Spleen (tissue), 11 donors: Measurements from ENCODE around the gene SRR. TPM values are rescaled to one million over a fixed set of nuclear protein-coding genes. Genes with fewer than 3 reads are reported as not detected.
"Not testable (repeated sequence)": the region's sequence is repeated elsewhere in the genome, so short reads cannot be mapped to it uniquely, and the experiment has no call there.

Source experiments
- DNase-seq: peaks from one replicate; pipeline ENCODE4 v3.0.0-alpha.2; 2020
- H3K27ac ChIP-seq, 8 donors: fragments of 200-600 bp; sonication (generic) in 7 of 8; 1 replicate in 4 of 8; 2 replicates in 4 of 8; pipeline versions ENCODE4 v1.5.0 to v1.8.0; 2016 to 2021; ENCODE audit warnings: inconsistent platforms in 4 of 8, mild to moderate bottlenecking in 4 of 8, moderate library complexity in 1 of 8
- H3K27me3 ChIP-seq, 7 donors: fragments of 200-600 bp; sonication (generic) in 6 of 7; replicated peaks in 1 of 7; 1 replicate in 4 of 7; 2 replicates in 3 of 7; pipeline versions ENCODE4 v1.5.0 to v1.8.0; 2016 to 2021; ENCODE audit warnings: inconsistent platforms in 3 of 7, mild to moderate bottlenecking in 1 of 7
- H3K36me3 ChIP-seq, 6 donors: fragments of 200-600 bp; sonication (generic) in 5 of 6; 1 replicate in 4 of 6; 2 replicates in 2 of 6; pipeline versions ENCODE4 v1.5.0 to v1.8.0; 2016 to 2021; ENCODE audit warnings: inconsistent platforms in 2 of 6
- H3K4me1 ChIP-seq, 6 donors: fragments of 200-600 bp; sonication (generic) in 5 of 6; 1 replicate in 3 of 6; 2 replicates in 3 of 6; pipeline versions ENCODE4 v1.5.0 to v1.8.0; 2016 to 2021; ENCODE audit warnings: inconsistent platforms in 3 of 6
- H3K4me3 ChIP-seq, 8 donors: fragments of 200-600 bp; sonication (generic) in 7 of 8; 1 replicate in 4 of 8; 2 replicates in 4 of 8; pipeline versions ENCODE4 v1.5.0 to v1.8.0; 2016 to 2021; ENCODE audit warnings: inconsistent platforms in 4 of 8, mild to moderate bottlenecking in 4 of 8, moderate library complexity in 2 of 8
- H3K9me3 ChIP-seq, 8 donors: fragments of 200-600 bp; sonication (generic) in 7 of 8; 1 replicate in 4 of 8; 2 replicates in 4 of 8; pipeline versions ENCODE4 v1.5.0 to v1.8.0; 2016 to 2021; ENCODE audit warnings: inconsistent platforms in 4 of 8
- POLR2A ChIP-seq, 3 donors: fragments of 450-650 bp; IDR thresholded peaks; one replicate each; pipeline ENCODE4 v1.5.1; 2017; ENCODE audit warnings: antibody characterized with exemption in 3 of 3, mild to moderate bottlenecking in 1 of 3
- POLR2AphosphoS5 ChIP-seq, 3 donors: sonication (generic); formaldehyde crosslinking; IDR thresholded peaks; one replicate each; pipeline ENCODE4 v1.5.1; 2017; ENCODE audit warnings: antibody characterized with exemption in 3 of 3
- WGBS, 5 donors: extraction: QIAGEN DNeasy Blood & Tissue Kit in 3 of 5; methylation state at CpG; one replicate each; pipeline versions ENCODE4 v1.1.5 to v1.1.7; 2013 to 2018; 5-methylcytosine and 5-hydroxymethylcytosine counted together
- intact Hi-C: fragments of 100-400 bp; cut with DNase I; formaldehyde crosslinking; loops from one replicate; pipeline ENCODE4 v1.15.0; 2023; ENCODE audit warnings: low total_unique reads
- polyA plus RNA-seq, 3 donors: library from polyadenylated mRNA; stranded (reverse); fragments of 200-250 nt; gene quantifications; one replicate each; pipeline ENCODE4 v1.2.1, GENCODE V29; 2013
- total RNA-seq, 7 donors: library from RNA; depleted of rRNA in 3 of 7; stranded (reverse); fragments of >200 nt in 3 of 7; fragmentation: NEBNext Ultra II Directional in 4 of 7; extraction: Animal tissue kit (Norgen Biotek cat#: 25700) in 4 of 7; gene quantifications; one replicate each; pipeline versions ENCODE4 v1.1.0 to v1.2.1, GENCODE V29; 2016 to 2021
- TF ChIP-seq, protein P1 (sequence below), 11 experiments: fragments of 200-600 bp in 7 of 11; fragments of 450-650 bp in 4 of 11; sonication (generic) in 4 of 11; IDR thresholded peaks in 8 of 11; conservative IDR thresholded peaks in 3 of 11; 1 replicate in 7 of 11; 2 replicates in 4 of 11; pipeline versions ENCODE4 v1.4.0 to v1.8.0; 2016 to 2021; ENCODE audit warnings: antibody characterized with exemption in 11 of 11, inconsistent platforms in 4 of 11, mild to moderate bottlenecking in 1 of 11
- donor health status: healthy with polysubstance abuse.
- donor health status: DM: no; HTN: no; CAD: no; lungs with moderate emphysema.
- donor health status: DM: no; HTN: no; CAD: no.
- donor health status: Bipolar disorder and iron deficiency.
- donor health status: healthy.
- donor health status: DM: no; HTN: no; CAD: no.
- donor health status: DM: yes; HTN: yes; CAD: no.

SRR gene
- total and polyA plus RNA-seq, 10 donors = 3.5 to 16.2 (median 6.7) TPM

DNA sequence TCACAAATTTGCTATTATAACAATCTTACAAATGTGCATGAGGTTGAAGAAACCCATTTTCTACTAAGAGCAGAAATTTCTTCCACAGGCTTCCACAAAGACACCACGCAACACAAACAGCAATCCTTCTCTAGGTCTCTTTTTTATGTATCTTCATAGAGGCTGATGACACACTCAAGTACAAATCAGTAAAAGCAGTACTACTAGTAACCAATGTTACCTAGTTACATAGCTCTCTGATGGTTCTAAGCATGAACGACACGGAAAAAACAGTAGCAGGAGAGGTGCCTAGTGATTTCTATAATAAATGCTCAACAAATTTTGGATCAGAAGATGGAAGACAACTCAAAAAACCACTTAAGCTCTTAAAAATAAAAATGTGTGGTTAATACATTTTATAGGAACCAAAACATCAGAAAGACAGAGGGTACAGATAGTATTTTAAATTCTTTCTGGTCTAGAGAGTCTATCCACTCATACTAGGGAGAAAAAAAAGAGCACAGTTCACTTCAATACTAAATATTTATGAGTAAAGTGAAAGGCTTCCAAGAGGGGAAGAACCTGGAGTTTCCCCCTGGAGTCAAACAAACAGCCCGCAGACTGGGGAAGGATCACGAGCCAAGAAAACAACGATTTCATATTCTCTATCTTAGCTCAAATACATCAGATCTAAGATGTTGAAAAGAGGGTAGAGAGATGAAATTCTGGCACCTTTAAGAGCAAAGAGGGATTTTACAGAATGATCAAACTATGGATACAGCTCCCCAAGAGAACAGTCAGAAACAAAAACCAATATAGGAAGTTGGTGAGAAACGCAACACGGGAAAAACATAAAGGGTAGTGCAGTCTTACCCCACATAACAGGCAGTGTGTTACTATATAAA lies 40.3 kb upstream of the SRR start:
- 75 to 82% (median 77%) methylated on average over 8 of the region's 8 CpGs for WGBS, 5 donors
- Histone ChIP-seq H3K27ac (peak overlapping the region; percentile 43 to 91 (median 82)), H3K4me3 (no peak overlapping the region), H3K9me3 (no peaks in the 10 kb centered on the region), H3K36me3 (peaks cover 0 to 50% (median 0%) of the 10 kb centered on the region in 6 donors), H3K4me1 (peaks cover 26 to 100% (median 74%) of the 10 kb centered on the region in 6 donors), H3K27me3 (no peaks in the 10 kb centered on the region)
- TF ChIP-seq POLR2A (IDR thresholded peaks at IDR 0.05) = no peak
- no peak for DNase-seq
- intact Hi-C loops = no loop called here

DNA sequence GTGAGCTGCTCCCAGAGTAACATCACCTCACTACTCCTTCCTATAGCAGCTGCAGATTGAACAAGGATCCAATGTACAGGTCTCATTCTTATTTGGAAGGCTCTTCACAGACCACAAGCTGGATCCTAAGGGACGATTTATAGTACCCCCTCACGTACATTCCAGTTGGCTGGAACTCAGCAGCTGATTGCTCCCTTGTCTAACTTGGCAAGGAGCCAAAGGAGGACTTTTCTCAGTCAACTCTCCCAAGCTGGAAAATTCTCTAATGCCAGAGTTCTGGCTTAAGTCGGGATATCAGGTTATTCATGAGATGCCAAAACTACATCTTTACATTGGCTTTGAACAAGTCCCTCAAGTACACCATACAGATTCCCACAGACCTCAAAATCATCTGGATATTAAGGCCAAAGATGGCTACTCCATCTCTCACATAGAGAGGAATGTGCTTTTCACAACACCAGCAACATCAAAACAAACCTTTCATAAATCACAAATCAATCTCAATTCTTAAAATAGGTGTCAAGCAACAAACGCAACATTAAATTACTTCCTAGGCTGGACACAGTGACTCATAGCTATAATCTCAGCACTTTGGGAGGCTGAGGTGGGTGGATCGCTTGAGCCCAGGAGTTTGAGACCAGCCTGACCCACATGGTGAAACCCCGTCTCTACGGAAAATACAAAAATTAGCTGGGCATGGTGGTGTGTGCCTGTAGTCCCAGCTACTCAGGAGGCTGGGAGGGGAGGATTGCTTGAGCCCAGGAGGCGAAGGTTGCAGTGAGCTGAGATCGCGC lies 39.5 kb upstream of the SRR start:
- Histone ChIP-seq H3K4me1 (peaks cover 26 to 95% (median 68%) of the 10 kb centered on the region in 6 donors), H3K4me3 (no peak overlapping the region), H3K36me3 (peaks cover 0 to 56% (median 0%) of the 10 kb centered on the region in 6 donors), H3K9me3 (no peaks in the 10 kb centered on the region), H3K27ac (peak overlapping the region in 7 of 8 donors; percentile 80 to 91 (median 83)), H3K27me3 (no peaks in the 10 kb centered on the region)
- 87 to 90% (median 88%) methylated on average over 10 of the region's 10 CpGs for WGBS, 5 donors
- intact Hi-C loops = no loop called here
- TF ChIP-seq, protein P1, sequence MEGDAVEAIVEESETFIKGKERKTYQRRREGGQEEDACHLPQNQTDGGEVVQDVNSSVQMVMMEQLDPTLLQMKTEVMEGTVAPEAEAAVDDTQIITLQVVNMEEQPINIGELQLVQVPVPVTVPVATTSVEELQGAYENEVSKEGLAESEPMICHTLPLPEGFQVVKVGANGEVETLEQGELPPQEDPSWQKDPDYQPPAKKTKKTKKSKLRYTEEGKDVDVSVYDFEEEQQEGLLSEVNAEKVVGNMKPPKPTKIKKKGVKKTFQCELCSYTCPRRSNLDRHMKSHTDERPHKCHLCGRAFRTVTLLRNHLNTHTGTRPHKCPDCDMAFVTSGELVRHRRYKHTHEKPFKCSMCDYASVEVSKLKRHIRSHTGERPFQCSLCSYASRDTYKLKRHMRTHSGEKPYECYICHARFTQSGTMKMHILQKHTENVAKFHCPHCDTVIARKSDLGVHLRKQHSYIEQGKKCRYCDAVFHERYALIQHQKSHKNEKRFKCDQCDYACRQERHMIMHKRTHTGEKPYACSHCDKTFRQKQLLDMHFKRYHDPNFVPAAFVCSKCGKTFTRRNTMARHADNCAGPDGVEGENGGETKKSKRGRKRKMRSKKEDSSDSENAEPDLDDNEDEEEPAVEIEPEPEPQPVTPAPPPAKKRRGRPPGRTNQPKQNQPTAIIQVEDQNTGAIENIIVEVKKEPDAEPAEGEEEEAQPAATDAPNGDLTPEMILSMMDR (IDR thresholded peaks at IDR 0.05 in 8 of 11, conservative IDR thresholded peaks at IDR 0.05 in 3 of 11) = no peak
- TF ChIP-seq POLR2AphosphoS5 (IDR thresholded peaks at IDR 0.05) (no peak), POLR2A (IDR thresholded peaks at IDR 0.05) (no peak)
- no peak for DNase-seq

DNA sequence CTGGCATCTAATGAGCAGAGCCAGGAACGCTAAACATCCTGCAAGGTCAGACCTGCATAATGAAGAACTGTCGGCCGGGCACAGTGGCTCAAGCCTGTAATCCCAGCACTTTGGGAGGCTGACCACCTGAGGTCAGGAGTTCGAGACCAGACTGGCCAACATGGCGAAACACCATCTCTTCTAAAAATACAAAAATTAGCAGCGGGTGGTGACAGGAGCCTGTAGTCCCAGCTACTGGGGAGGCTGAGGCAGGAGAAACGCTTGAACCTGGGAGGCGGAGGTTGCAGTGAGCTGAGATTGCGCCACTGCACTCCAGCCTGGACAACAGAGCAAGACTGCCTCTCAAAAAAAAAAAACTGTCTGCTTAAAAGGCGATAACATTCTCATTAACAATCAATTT lies 38.6 kb upstream of the SRR start:
- H3K27me3 ChIP-seq, H3K9me3 ChIP-seq, intact Hi-C loops, H3K4me3 ChIP-seq, DNase-seq: not testable (repeated sequence)
- WGBS, 5 donors = 91 to 93% (median 92%) methylated on average over 10 of the region's 10 CpGs
- Histone ChIP-seq H3K4me1 (peaks cover 21 to 87% (median 60%) of the 10 kb centered on the region in 6 donors), H3K27ac (peak overlapping the region; percentile 64 to 91 (median 82)), H3K36me3 (peaks cover 0 to 56% (median 0%) of the 10 kb centered on the region in 6 donors)

DNA sequence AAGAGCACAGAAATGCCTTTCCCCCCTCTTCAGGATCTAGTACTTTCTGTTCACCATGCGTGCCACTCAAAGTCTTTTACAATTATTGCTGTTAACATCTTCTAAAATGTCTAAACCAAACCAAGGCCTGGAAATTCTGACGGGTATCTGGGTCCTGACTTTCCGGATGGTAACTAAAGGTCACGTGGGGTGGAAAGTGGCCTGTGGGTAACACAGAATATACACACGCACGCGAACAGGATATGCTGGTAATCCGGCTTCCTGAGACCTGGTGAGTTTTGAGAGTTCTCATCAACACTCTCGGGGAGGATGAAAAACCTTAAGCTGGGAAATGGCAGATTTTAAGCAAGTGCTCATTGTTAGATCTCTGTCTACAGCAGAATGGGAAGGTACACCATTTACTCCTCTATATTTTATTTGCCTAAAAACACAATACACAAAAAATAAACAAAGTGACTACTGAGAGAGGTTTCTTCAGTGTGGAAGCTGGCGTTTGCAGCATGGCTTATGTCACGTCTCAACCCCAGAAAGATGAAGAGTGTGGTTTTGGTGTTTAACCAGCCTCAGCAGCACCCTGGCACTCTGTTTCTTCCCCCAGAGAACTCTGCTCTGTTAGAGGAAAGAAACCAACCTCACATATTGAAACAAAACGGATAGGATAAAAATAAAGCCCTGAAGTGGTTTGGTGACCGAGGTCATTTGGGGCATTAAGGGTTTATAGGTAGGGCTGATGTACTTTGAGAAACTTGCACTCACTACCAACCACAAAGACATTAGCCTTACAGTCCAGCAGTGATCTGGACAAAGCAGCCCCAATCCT lies 37.5 kb upstream of the SRR start:
- TF ChIP-seq, protein P1 (IDR thresholded peaks at IDR 0.05 in 8 of 11, conservative IDR thresholded peaks at IDR 0.05 in 3 of 11) = no peak
- TF ChIP-seq POLR2AphosphoS5 (IDR thresholded peaks at IDR 0.05) (peak in 1 of 3 donors; percentile 76), POLR2A (IDR thresholded peaks at IDR 0.05) (no peak)
- peak overlapping the region; percentile 64 to 91 (median 82) for H3K27ac ChIP-seq
- no peaks in the 10 kb centered on the region for H3K9me3 ChIP-seq
- 29 to 35% (median 34%) methylated on average over 13 of the region's 13 CpGs for WGBS, 5 donors
- peaks cover 21 to 87% (median 53%) of the 10 kb centered on the region in 6 donors for H3K4me1 ChIP-seq
- peaks cover 0 to 58% (median 0%) of the 10 kb centered on the region in 6 donors for H3K36me3 ChIP-seq
- no peaks in the 10 kb centered on the region for H3K27me3 ChIP-seq
- DNase-seq = peak; percentile 81
- intact Hi-C loops = no loop called here
- peak overlapping the region in 1 of 8 donors; percentile 39 for H3K4me3 ChIP-seq
